Sigmoid colon (tissue), 7 donors: ENCODE measurements around the gene CEACAM19. TPM values are rescaled to one million over a fixed set of nuclear protein-coding genes. Genes with fewer than 3 reads are reported as not detected.

ENCODE experiments used
- DNase-seq: peaks from one replicate; pipeline ENCODE4 v3.0.0-alpha.2; 2019
- H3K27ac ChIP-seq, 4 donors: fragments of 200-600 bp; sonication (generic); one replicate each; pipeline ENCODE4 v1.5.1; 2016 to 2019; ENCODE audit warnings: mild to moderate bottlenecking in 1 of 4
- H3K27me3 ChIP-seq, 3 donors: fragments of 200-600 bp; sonication (generic); one replicate each; pipeline ENCODE4 v1.5.1; 2019; ENCODE audit warnings: mild to moderate bottlenecking in 1 of 3
- H3K36me3 ChIP-seq, 4 donors: fragments of 200-600 bp; sonication (generic); one replicate each; pipeline ENCODE4 v1.5.1; 2016 to 2019
- H3K4me1 ChIP-seq, 4 donors: fragments of 200-600 bp; sonication (generic); one replicate each; pipeline ENCODE4 v1.5.1; 2017 to 2019
- H3K4me3 ChIP-seq, 4 donors: fragments of 200-600 bp; sonication (generic); one replicate each; pipeline ENCODE4 v1.5.1; 2017 to 2019; ENCODE audit warnings: mild to moderate bottlenecking in 2 of 4, moderate library complexity in 1 of 4
- H3K9me3 ChIP-seq, 4 donors: fragments of 200-600 bp in 3 of 4; sonication (generic) in 3 of 4; one replicate each; pipeline versions ENCODE4 v1.5.1 to v1.6.1; 2013 to 2019
- CTCF ChIP-seq, 4 experiments: fragments of 450-650 bp in 3 of 4; fragments of 200-600 bp in 1 of 4; IDR thresholded peaks; one replicate each; pipeline ENCODE4 v1.5.1; 2016 to 2019; ENCODE audit warnings: antibody characterized with exemption in 4 of 4, mild to moderate bottlenecking in 3 of 4, moderate library complexity in 2 of 4
- EP300 ChIP-seq, 4 donors: sonication (generic); formaldehyde crosslinking; IDR thresholded peaks; one replicate each; pipeline ENCODE4 v1.6.1; 2017; ENCODE audit warnings: antibody characterized with exemption in 4 of 4
- POLR2A ChIP-seq, 2 donors: fragments of 450-650 bp; IDR thresholded peaks; one replicate each; pipeline ENCODE4 v1.6.1; 2016; ENCODE audit warnings: antibody characterized with exemption in 2 of 2, mild to moderate bottlenecking in 2 of 2, moderate library complexity in 2 of 2
- POLR2AphosphoS5 ChIP-seq, 4 donors: sonication (generic); formaldehyde crosslinking; IDR thresholded peaks; one replicate each; pipeline ENCODE4 v1.6.1; 2017; ENCODE audit warnings: antibody characterized with exemption in 4 of 4
- WGBS, 2 donors: extraction: QIAGEN DNeasy Blood & Tissue Kit; methylation state at CpG; one replicate each; pipeline ENCODE4 v1.1.7; 2013; 5-methylcytosine and 5-hydroxymethylcytosine counted together
- intact Hi-C: fragments of 100-400 bp; cut with DNase I; formaldehyde crosslinking; loops from one replicate; pipeline ENCODE4 v1.15.1; 2023
- polyA plus RNA-seq, 3 donors: library from polyadenylated mRNA; stranded (reverse); fragments of 200-250 nt; gene quantifications; one replicate each; pipeline ENCODE4 v1.2.3, GENCODE V29; 2013
- total RNA-seq, 4 donors: library from RNA; depleted of rRNA; stranded (reverse); fragments of >200 nt; gene quantifications; one replicate each; pipeline ENCODE4 v1.1.0, GENCODE V29; 2016
- donor health status: healthy with polysubstance abuse.
- donor health status: Bipolar disorder and iron deficiency.
- donor health status: healthy.

Gene CEACAM19
- total and polyA plus RNA-seq, 7 donors, result 0.60 to 5.3 (median 1.4) TPM

GRCh38 chr19:44722131-44723121 is 51.1 kb downstream of the CEACAM19 start:
- Histone ChIP-seq H3K27ac (peak overlapping the region in 1 of 4 donors; percentile 5), H3K4me1 (peaks cover 0 to 46% (median 32%) of the 10 kb centered on the region in 4 donors), H3K4me3 (no peak overlapping the region), H3K36me3 (no peaks in the 10 kb centered on the region), H3K9me3 (no peaks in the 10 kb centered on the region), H3K27me3 (no peaks in the 10 kb centered on the region)
- intact Hi-C loops, result no loop called here
- DNase-seq, result no peak
- WGBS, 2 donors, result 37 to 64% methylated on average over 21 of the region's 21 CpGs
- TF ChIP-seq EP300 (IDR thresholded peaks at IDR 0.05) (no peak), POLR2A (IDR thresholded peaks at IDR 0.05) (no peak), CTCF (IDR thresholded peaks at IDR 0.05) (no peak), POLR2AphosphoS5 (IDR thresholded peaks at IDR 0.05) (no peak)

GRCh38 chr19:44723299-44723951 is 52.1 kb downstream of the CEACAM19 start:
- Histone ChIP-seq H3K4me3 (no peak overlapping the region), H3K4me1 (peaks cover 0 to 43% (median 28%) of the 10 kb centered on the region in 4 donors), H3K9me3 (no peaks in the 10 kb centered on the region), H3K36me3 (no peaks in the 10 kb centered on the region), H3K27me3 (no peaks in the 10 kb centered on the region), H3K27ac (no peak overlapping the region)
- no peak for TF ChIP-seq POLR2A (IDR thresholded peaks at IDR 0.05)
- no peak for TF ChIP-seq CTCF (IDR thresholded peaks at IDR 0.05)
- no peak for TF ChIP-seq EP300 (IDR thresholded peaks at IDR 0.05)
- TF ChIP-seq POLR2AphosphoS5 (IDR thresholded peaks at IDR 0.05), result no peak
- DNase-seq, result no peak
- WGBS, 2 donors, result 58 to 63% methylated on average over 10 of the region's 10 CpGs
- intact Hi-C loops, result no loop called here

- peak; percentile 92 for DNase-seq
- H3K27ac ChIP-seq, result peak overlapping the region in 2 of 4 donors; percentile 3 to 30
- TF ChIP-seq CTCF (IDR thresholded peaks at IDR 0.05), result peak; percentile 96 to 98 (median 98)
- TF ChIP-seq POLR2AphosphoS5 (IDR thresholded peaks at IDR 0.05), result peak in 1 of 4 donors; percentile 33
- TF ChIP-seq POLR2A (IDR thresholded peaks at IDR 0.05), result no peak
- H3K27me3 ChIP-seq, result no peaks in the 10 kb centered on the region
- no peak overlapping the region for H3K4me3 ChIP-seq
- H3K4me1 ChIP-seq, result peaks cover 0 to 38% (median 23%) of the 10 kb centered on the region in 4 donors
- no peaks in the 10 kb centered on the region for H3K9me3 ChIP-seq
- WGBS, 2 donors, result 4 to 18% methylated on average over 7 of the region's 7 CpGs
- intact Hi-C loops, result loop anchor here (1.0 kb wide), 1 partner anchor 46 kb away; no protein-coding TSS in a partner anchor
- no peaks in the 10 kb centered on the region for H3K36me3 ChIP-seq
These were observed 52.7 kb downstream of the CEACAM19 start for GRCh38 chr19:44723952-44724319.

- Histone ChIP-seq H3K27ac (peak overlapping the region in 1 of 4 donors; percentile 3), H3K27me3 (no peaks in the 10 kb centered on the region), H3K9me3 (no peaks in the 10 kb centered on the region), H3K4me1 (peaks cover 0 to 31% (median 18%) of the 10 kb centered on the region in 4 donors), H3K36me3 (no peaks in the 10 kb centered on the region), H3K4me3 (no peak overlapping the region)
- no peak for DNase-seq
- TF ChIP-seq POLR2A (IDR thresholded peaks at IDR 0.05) (peak in 1 of 2 donors; percentile 6), EP300 (IDR thresholded peaks at IDR 0.05) (no peak)
- WGBS, 2 donors, result 7 to 33% methylated on average over 18 of the region's 18 CpGs
- intact Hi-C loops, result no loop called here
These were observed 54.0 kb downstream of the CEACAM19 start for GRCh38 chr19:44725251-44725650.

- TF ChIP-seq POLR2AphosphoS5 (IDR thresholded peaks at IDR 0.05) (peak in 1 of 4 donors; percentile 14), EP300 (IDR thresholded peaks at IDR 0.05) (no peak), POLR2A (IDR thresholded peaks at IDR 0.05) (no peak)
- DNase-seq, result no peak
- WGBS, 2 donors, result 19 to 69% methylated on average over 5 of the region's 5 CpGs
- H3K27ac ChIP-seq, result no peak overlapping the region
- no peaks in the 10 kb centered on the region for H3K36me3 ChIP-seq
- H3K4me3 ChIP-seq, result no peak overlapping the region
- intact Hi-C loops, result no loop called here
- H3K4me1 ChIP-seq, result peaks cover 0 to 31% (median 18%) of the 10 kb centered on the region in 4 donors
- H3K9me3 ChIP-seq, result no peaks in the 10 kb centered on the region
- no peaks in the 10 kb centered on the region for H3K27me3 ChIP-seq
These were observed 54.4 kb downstream of the CEACAM19 start for GRCh38 chr19:44725684-44726083.
